T-helper 9 cell (primary cell): ENCODE measurements around the gene P3H2.

Experiments
- DNase-seq: peaks from one replicate; pipeline ENCODE4 v3.0.0-alpha.2; 2020

P3H2 gene

DNA sequence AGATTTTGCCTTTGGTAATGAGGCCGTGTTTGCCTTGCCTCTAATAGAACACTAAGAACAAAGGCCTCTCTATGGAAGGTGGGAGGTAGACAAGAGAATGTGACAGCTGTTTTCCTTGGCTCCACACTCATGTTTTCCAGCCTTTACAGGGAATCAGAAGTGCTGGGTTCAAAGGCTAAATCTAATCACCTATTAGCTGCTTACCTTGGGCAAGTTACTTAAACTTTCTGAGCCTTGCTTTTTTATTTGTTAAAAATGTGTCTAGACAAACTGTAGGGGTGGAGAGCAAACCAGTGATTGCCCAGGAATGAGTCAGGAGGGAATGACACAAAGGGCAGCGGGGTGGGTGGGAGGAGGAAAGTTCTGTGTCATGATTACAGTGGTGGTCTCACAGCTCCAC is 179.0 kb downstream of the P3H2 start:
- DNase-seq: no peak

DNA sequence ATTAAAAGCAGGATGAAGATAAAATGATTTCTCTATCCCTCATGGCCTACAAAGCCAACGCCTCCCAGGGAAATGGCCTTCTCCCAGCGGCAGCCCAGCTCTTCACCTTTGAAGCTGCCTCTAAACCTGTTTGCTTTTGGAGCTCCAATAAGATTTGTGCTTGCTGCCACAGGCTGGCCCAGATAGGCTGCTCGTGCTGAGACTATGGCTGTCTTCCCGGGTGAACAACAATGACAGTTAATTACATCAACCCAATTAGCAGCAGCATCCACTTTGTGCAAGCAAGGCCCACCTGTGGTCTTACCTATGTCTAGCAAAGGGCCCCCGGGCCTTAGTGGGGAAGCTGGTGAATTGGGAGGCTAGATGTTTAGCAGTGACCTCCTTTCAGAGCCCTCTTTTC is 179.6 kb downstream of the P3H2 start:
- no peak for DNase-seq

GRCh38 chr3:189937302-189938127 is 183.2 kb downstream of the P3H2 start:
- DNase-seq: no peak

DNA sequence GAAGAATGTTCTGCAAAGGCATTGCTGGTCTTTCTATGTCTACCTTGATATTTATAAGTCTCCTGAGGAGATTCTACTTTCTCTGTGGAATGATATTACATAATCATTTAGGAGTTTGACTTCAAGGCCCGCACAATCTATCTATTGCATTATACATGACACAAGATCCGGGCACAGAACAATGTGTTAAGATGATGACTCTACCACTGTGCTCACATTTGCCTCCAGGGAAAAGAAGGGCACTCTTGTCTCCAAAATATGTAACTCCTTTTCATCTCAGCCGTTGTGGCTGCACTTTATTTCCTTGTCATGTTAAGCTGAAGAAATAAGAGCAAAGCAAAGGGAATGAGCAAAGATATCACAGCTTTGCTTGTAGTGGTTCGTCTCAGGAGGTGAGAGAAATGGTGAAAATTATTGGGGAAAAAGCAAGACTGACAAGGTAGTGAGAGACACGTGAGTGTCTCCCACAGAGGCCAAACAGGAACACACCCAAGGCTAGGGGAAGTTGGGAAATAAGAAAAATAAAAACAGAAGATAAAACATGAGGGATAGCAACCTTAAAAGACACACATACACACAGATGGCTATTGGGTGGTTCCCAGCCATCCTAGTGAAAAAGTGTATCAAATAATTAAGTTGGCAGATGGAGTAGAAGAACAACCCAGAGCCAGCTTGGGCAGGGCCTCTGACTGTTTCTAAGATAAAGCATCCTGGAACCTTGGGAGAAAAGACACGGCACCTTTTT is 184.3 kb downstream of the P3H2 start:
- DNase-seq: no peak

GRCh38 chr3:189927975-189928895 is 192.5 kb downstream of the P3H2 start:
- no peak for DNase-seq

- DNase-seq: no peak
Measured at GRCh38 chr3:189921770-189922169, 198.9 kb downstream of the P3H2 start.

DNA sequence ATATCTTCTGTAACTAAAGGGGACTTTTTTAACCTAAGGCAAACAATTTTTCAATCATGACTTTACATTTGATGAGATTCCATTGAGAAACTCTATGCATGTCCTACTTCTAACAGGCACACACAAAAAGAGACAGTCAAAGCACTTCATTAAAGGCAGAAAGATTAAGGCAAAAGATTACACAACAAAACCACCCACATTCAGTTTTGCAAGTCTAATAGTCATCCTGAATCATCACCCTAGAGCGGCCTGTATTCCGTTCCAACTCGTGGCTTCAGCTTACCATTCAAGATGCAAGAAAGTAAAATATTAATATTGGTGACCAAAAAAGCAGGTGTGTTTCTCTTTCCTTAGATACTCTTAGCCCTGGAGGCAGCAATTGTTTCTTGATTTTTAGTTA is 205.9 kb downstream of the P3H2 start:
- no peak for DNase-seq

GRCh38 chr3:189911001-189911400 is 209.7 kb downstream of the P3H2 start:
- no peak for DNase-seq

DNA sequence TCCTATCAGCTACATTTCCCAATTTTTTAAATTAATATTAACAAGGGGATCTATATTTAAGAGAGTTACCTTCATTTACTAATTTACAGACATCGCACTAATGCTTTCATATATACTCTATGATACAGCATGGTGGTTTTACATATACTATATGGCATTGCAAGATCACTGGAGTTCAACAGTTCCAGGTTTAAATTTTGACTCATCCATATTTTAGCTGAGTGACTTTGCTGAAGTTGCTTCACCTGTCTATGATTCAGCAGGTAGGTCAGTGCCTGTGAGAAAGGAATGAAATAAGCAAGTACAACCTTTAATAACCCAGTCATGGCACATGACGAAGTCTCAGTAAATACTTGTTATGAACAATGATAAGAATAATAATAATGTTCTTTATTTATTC is 211.1 kb downstream of the P3H2 start:
- no peak for DNase-seq

- DNase-seq: no peak
Measured at GRCh38 chr3:189909139-189909538, 211.6 kb downstream of the P3H2 start.

DNA sequence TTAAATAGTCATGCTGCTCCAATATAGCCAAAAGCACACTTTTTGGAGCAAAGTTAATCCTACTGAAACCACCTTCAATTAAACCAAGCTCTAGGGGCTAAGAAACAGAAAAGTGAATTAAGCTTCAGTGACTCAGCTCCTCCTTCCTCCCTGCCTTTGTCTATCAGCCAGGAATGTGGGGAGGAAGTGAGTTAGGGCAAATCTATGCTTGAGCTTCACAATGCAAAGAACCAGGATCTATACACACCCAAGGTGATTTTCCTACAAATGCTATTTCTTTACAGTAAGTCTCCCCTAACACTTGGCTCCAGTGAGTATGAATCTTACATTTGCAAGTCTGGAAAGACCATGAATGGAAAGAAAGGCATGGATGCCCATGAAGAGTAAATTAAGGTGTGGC is 212.1 kb downstream of the P3H2 start:
- no peak for DNase-seq

GRCh38 chr3:189907803-189908202 is 212.9 kb downstream of the P3H2 start:
- no peak for DNase-seq
